ENCODE data around the gene AGO3.

AGO3 gene

GRCh38 chr1:35930593-35931445, at the start of gene AGO3:
AGO3 (plus strand) TSS chr1:35931105; CDS start chr1:35931427, 322 bp downstream.
- peak within 1 kb of the TSS; percentile 69 for H3K4me3 ChIP-seq (ENCODE audit: low read depth, low read length, poor library complexity, severe bottlenecking)
- H3K9ac ChIP-seq (ENCODE audit: low read length) = peak within 1 kb of the TSS; percentile 79
- no peaks in the 10 kb centered on the region for H3K9me3 ChIP-seq (ENCODE audit: low read length)
- H4K20me1 ChIP-seq (ENCODE audit: insufficient read depth, low read length) = no peaks in the 10 kb centered on the region
- TF ChIP-seq, protein P1, sequence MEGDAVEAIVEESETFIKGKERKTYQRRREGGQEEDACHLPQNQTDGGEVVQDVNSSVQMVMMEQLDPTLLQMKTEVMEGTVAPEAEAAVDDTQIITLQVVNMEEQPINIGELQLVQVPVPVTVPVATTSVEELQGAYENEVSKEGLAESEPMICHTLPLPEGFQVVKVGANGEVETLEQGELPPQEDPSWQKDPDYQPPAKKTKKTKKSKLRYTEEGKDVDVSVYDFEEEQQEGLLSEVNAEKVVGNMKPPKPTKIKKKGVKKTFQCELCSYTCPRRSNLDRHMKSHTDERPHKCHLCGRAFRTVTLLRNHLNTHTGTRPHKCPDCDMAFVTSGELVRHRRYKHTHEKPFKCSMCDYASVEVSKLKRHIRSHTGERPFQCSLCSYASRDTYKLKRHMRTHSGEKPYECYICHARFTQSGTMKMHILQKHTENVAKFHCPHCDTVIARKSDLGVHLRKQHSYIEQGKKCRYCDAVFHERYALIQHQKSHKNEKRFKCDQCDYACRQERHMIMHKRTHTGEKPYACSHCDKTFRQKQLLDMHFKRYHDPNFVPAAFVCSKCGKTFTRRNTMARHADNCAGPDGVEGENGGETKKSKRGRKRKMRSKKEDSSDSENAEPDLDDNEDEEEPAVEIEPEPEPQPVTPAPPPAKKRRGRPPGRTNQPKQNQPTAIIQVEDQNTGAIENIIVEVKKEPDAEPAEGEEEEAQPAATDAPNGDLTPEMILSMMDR (IDR thresholded peaks at IDR 0.05; ENCODE audit: low read length) = no peak
- peaks cover 42% of the 10 kb centered on the region for H3K4me1 ChIP-seq (ENCODE audit: insufficient read depth, low read length, severe bottlenecking)
- peak within 1 kb of the TSS; percentile 87 for H3K4me2 ChIP-seq (ENCODE audit: low read length)
- no peaks in the 10 kb centered on the region for H3K36me3 ChIP-seq (ENCODE audit: insufficient read depth, low read length)
- H3K9me2 ChIP-seq (ENCODE audit: low read depth, low read length) = no peaks in the 10 kb centered on the region
- peak within 1 kb of the TSS; percentile 66 for H3K27ac ChIP-seq (ENCODE audit: low read depth, low read length, poor library complexity, severe bottlenecking)
- no peaks in the 10 kb centered on the region for H3K27me3 ChIP-seq (ENCODE audit: insufficient read depth, low read length)
- H3K79me2 ChIP-seq (ENCODE audit: insufficient read depth, low read length) = peaks cover 43% of the 10 kb centered on the region
- 0 out of 2 replicates have a peak within 1 kb of the TSS, but pooled peaks have one; percentile 7 for H2AFZ ChIP-seq (ENCODE audit: low read length)
- H3F3A ChIP-seq (ENCODE audit: insufficient read depth, low read length) = 0 out of 2 replicates have a peak, but pooled peaks cover 3% of the 10 kb centered on the region

DNA sequence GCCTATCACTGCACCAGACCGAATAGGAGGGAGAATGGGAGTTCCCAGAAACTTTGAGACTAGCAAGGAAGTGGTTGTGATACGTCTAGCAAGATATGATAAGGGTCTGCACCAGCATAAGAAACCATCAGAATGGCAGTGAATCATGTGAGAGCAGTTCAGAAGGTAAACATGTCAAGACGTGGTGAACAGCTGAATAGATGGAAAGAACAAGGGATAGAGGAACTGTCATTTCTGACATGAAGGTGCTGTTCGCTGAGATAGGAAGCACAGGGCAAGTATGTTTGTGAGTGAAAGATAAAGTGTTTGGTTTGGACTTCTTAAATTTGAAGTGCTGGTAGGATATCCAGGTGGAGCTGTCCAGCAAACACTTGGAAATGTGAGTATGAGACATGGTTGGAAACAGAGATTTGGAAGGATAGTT, 49.0 kb upstream of the AGO3 start:
- TF ChIP-seq, protein P1 (IDR thresholded peaks at IDR 0.05; ENCODE audit: low read length) = no peak
- TF ChIP-seq EZH2 (IDR thresholded peaks at IDR 0.05; ENCODE audit: borderline replicate concordance, low read length) = no peak
- Histone ChIP-seq H3K9me2 (ENCODE audit: low read depth, low read length) (no peaks in the 10 kb centered on the region), H3K9me3 (ENCODE audit: low read length) (no peaks in the 10 kb centered on the region), H3K79me2 (ENCODE audit: insufficient read depth, low read length) (peaks cover 4% of the 10 kb centered on the region; the same call in 1 of the 2 replicates), H3F3A (ENCODE audit: insufficient read depth, low read length) (peaks cover 4% of the 10 kb centered on the region; the same call in 1 of the 2 replicates), H3K4me1 (ENCODE audit: insufficient read depth, low read length, severe bottlenecking) (peaks cover 26% of the 10 kb centered on the region), H3K36me3 (ENCODE audit: insufficient read depth, low read length) (no peaks in the 10 kb centered on the region), H3K9ac (ENCODE audit: low read length) (no peak overlapping the region), H2AFZ (ENCODE audit: low read length) (no peak overlapping the region), H3K27ac (ENCODE audit: low read depth, low read length, poor library complexity, severe bottlenecking) (no peak overlapping the region), H3K4me2 (ENCODE audit: low read length) (no peak overlapping the region), H3K4me3 (ENCODE audit: low read depth, low read length, poor library complexity, severe bottlenecking) (no peak overlapping the region), H3K27me3 (ENCODE audit: insufficient read depth, low read length) (no peaks in the 10 kb centered on the region), H4K20me1 (ENCODE audit: insufficient read depth, low read length) (no peaks in the 10 kb centered on the region)

- Histone ChIP-seq H3K4me2 (ENCODE audit: low read length) (peak overlapping the region; percentile 34; the same call in 1 of the 2 replicates), H3K79me2 (ENCODE audit: insufficient read depth, low read length) (peaks cover 4% of the 10 kb centered on the region; the same call in 1 of the 2 replicates), H3K9ac (ENCODE audit: low read length) (no peak overlapping the region; the same call in 1 of the 2 replicates), H3K27ac (ENCODE audit: low read depth, low read length, poor library complexity, severe bottlenecking) (no peak overlapping the region), H3F3A (ENCODE audit: insufficient read depth, low read length) (peaks cover 4% of the 10 kb centered on the region; the same call in 1 of the 2 replicates), H3K4me1 (ENCODE audit: insufficient read depth, low read length, severe bottlenecking) (peaks cover 33% of the 10 kb centered on the region), H4K20me1 (ENCODE audit: insufficient read depth, low read length) (no peaks in the 10 kb centered on the region), H3K4me3 (ENCODE audit: low read depth, low read length, poor library complexity, severe bottlenecking) (peak overlapping the region; percentile 99), H2AFZ (ENCODE audit: low read length) (no peak overlapping the region), H3K9me2 (ENCODE audit: low read depth, low read length) (no peaks in the 10 kb centered on the region), H3K9me3 (ENCODE audit: low read length) (no peaks in the 10 kb centered on the region), H3K27me3 (ENCODE audit: insufficient read depth, low read length) (no peaks in the 10 kb centered on the region), H3K36me3 (ENCODE audit: insufficient read depth, low read length) (no peaks in the 10 kb centered on the region)
- TF ChIP-seq, protein P1 (IDR thresholded peaks at IDR 0.05; ENCODE audit: low read length) = no peak
- no peak for TF ChIP-seq EZH2 (IDR thresholded peaks at IDR 0.05; ENCODE audit: borderline replicate concordance, low read length)
These were observed 48.3 kb upstream of the AGO3 start for GRCh38 chr1:35882586-35882944.
